ENCODE results near the gene HIBADH.
A peak's percentile ranks its signal among the peaks of the same experiment; 100 is the strongest.
"Not testable (repeated sequence)": the region's sequence is repeated elsewhere in the genome, so short reads cannot be mapped to it uniquely, and the experiment has no call there.

Gene HIBADH

DNA sequence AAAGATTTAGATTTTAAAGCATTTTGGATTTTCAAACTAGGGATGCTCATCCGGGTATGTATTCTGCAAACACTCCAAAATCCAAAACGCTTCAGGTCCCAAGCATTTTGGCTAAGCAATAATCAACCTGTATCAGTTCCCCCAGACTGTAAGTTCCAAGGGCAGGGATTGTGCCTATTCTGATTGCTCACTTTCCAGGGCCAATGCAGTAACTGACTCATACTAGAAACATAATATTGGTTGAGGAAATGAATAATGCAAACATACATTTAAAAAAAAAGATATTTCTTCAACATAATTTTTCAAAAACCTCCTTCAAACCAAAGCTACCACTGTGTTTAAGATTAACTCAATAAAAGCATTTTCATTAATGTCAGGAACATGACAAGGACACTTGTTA, 69.5 kb downstream of the HIBADH start:
- no peak for DNase-seq

DNA sequence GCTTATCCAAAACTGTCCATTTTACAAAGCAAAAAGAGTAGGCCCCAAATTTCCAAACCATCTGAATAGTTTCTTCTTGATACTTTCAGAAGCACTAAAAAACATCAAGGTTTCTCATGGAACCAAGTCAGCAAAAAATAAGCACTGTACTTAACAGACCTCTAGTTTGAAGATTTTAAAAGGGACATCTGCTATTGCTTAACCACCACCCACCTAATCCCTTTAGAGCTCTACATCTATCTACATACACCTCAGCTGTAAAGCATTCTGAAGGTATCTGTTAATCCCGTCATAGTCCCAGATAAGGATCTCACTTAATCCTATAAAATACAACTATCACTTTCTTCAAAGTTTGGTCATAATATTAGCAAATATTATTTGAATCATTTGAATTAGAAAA, 72.3 kb downstream of the HIBADH start:
- DNase-seq: no peak

DNA sequence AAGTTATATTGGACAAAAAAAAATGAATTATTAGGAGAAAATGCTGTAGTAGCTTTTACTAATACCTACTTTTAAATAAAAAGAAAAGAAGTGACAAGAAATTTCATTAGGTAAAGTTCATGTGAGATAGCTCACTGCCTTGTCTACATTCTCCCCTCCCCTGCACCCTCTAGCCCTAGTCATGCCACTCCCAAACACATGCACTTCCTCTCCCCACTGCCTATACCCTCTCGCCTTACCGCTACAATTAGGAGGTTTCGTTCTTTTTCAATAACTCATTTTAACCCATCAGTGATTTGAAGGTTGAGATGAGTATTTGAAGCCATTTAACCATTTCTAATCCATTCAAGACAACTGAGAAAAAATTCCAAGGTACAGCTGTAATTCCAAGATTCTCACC, 75.3 kb downstream of the HIBADH start:
- DNase-seq: no peak

DNA sequence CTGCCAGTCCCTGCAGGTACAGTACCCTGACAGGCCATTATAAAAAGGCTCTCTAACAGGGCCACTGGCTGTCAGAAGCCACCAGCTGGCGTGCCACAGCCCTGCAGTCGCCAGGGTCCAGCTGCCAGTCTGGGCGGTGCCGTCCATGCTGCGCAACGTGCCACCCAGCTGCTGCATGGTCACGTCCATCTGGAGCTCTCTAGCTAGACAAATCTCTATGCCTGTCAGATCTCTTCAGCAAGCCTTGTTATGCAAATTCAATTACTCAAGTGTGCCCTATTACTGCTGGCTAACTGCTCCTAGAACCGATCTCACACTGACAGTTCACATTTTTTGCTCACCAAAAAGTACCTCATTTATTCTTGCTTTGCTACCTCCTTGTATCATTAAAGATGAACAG, 75.9 kb downstream of the HIBADH start:
- DNase-seq: no peak

DNA sequence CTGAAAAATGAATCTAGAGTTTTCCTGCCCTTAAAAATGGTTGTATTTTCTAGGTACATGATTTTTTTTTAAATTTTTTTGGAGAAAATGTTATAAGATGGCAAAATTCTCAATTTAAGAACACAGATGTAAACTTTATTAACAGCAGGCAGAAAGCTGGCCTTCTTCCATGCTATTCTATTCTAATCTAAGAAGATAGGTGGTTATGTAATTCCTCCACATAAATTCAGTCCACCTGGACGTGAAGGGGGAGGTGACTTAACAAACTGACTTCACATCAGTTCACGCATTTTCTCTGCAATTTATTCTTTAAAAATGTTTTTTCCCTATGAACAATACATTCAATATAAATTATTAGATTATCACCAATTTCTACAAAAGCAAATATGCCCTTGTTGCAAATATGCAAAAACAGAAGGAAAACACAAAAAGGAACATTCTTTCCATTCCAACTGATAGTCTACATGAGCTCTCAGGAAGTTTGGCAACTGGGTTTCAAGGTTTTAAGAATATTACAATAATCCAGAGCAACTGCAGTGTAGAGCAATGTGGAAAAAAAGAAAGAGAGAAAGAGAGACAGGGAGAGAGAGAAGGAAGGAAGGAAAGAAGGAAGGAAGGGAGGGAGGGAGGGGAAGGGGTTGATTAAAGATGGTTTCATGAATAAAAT, 76.8 kb downstream of the HIBADH start:
- no peak for DNase-seq

- DNase-seq: no peak
These were observed 80.8 kb downstream of the HIBADH start for GRCh38 chr7:27581906-27582305.

DNA sequence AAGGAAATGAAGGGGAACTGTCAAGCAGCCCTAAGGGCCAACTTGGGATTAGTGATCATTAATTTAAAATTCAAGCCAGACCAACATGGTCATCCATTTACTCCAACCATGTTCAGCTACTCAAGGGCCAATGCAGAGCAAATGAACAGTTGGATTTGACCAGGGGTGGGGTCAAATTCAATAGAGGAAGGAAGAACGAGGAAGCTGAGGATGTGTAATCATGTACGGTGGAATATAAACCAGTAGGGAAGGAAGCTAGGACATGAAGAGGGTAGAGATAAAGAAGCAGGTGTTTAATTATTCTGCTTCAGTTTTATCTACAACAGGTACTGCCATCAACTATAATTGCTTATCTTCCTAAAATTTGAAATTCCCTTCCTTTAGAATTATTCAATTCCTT, 81.6 kb downstream of the HIBADH start:
- no peak for DNase-seq

GRCh38 chr7:27579565-27579964, 83.1 kb downstream of the HIBADH start:
- no peak for DNase-seq

DNA sequence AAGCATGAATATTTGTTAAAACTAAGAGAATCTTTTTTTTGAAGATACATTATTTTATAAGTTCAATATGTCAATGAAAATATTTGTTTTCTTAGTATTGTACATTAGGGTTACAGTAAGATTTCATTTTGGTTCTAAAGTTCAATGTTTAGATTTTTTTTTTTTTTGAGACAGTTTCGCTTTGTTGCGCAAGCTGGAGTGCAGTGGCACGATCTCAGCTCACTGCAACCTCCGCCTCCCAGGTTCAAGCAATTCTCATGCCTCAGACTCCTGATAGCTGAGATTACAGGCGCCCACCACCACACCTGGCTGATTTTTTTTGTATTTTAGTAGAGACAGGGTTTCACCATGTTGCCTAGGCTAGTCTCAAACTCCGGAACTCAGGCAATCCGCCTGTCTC, 84.5 kb downstream of the HIBADH start:
- DNase-seq: not testable (repeated sequence)

DNA sequence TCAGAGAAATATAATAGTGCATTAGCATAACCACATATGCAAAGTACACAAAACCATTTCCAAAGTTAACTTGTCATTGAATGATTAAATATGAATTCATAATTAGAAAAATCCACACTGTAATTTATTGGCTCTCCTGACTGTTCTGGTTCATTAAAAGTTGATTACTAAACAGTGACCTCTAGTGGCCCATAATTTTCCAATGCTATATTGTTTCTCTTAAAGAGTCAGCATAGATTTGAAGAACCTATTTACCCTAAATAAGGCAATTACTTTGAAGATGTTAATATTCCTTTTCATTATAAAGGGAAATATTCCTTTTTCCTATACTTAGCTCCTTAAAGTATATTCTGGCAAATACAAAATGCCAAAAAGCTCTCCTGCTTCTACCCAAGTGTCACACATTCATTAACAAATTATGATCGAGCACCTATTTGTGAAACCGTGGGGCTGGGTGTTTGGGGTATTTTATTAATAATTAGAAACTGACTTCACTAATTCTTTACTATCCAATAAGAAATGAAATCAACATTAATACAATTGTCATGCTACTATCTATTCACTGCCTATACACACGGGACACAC, 86.2 kb downstream of the HIBADH start:
- DNase-seq: peak in 2 of 6 experiments; percentile 3 to 16

GRCh38 chr7:27575613-27576012, 87.1 kb downstream of the HIBADH start:
- no peak for DNase-seq

GRCh38 chr7:27569106-27569505, 93.6 kb downstream of the HIBADH start:
- no peak for DNase-seq

DNA sequence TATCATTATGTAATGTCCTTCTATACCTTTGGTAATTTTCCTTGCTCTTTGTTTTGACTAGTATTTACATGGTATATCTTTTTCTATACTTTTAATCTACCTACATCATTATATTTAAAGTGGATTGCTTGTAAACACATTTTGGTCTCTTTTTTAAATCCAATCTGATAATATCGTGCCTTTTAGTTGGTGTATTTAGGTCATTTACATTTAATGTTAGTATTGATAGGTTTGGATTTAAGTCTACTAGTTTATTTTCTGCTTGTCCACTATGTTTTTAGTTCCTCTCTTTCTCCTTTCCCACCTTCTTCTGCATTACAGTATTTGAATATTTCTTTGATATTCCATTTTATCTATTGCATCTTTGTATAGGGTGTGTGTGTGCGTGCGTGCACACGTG, 95.4 kb downstream of the HIBADH start:
- DNase-seq: no peak

DNA sequence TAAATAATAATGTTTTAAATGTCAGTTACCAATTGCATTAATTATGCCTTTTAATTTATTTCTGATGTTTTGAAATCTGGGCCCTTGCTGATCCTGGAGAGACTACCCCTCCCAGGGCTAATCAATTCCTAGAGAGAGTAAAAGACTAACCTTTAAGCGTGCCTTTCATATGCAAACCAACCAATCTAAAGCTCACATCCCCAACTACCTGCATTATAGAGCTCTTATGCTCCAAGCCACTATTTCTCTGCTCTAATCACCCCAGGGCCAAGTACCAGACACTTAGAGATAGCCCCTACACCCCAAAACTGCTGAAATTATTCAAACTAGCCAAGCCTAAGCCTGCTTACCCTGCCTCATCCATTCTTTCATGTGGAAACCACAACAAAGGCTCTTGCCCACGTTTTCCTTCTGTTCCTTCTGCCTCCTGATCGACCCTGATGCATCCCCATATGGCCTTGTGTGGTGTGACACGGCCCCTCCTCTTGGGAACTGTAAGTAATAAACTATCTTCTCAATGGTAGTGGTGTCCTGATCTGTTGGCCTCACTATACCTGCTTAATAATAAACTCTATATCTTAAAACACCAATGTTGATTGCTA, 97.7 kb downstream of the HIBADH start:
- no peak for DNase-seq

GRCh38 chr7:27560706-27561235, 101.9 kb downstream of the HIBADH start:
- DNase-seq: no peak

DNA sequence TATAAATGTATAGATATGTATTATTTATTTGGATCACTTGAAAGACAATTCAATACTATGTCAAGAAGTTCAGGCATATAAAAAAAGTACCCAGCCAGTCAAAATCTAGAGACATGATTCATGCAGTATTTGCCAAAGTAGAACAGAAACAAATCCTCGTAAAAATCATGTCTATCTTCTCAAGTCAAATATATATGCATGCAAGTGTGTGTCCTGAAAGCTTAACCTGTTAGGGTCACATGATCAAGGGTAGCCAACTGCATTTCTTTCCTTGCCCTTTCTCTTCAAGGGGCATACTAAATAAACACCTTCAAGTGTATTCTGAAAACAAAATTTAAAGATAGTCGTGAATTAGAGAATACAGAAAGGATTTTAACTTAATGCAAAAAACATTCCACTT, 107.0 kb downstream of the HIBADH start:
- no peak for DNase-seq

- no peak for DNase-seq
These were observed 107.9 kb downstream of the HIBADH start for GRCh38 chr7:27554826-27555225.

GRCh38 chr7:27553273-27553672, 109.4 kb downstream of the HIBADH start:
- no peak for DNase-seq

- DNase-seq: no peak
These were observed 110.8 kb downstream of the HIBADH start for GRCh38 chr7:27551803-27552400.

- DNase-seq: no peak
These were observed 113.1 kb downstream of the HIBADH start for GRCh38 chr7:27549606-27550005.

GRCh38 chr7:27548304-27548703, 114.4 kb downstream of the HIBADH start:
- no peak for DNase-seq

DNA sequence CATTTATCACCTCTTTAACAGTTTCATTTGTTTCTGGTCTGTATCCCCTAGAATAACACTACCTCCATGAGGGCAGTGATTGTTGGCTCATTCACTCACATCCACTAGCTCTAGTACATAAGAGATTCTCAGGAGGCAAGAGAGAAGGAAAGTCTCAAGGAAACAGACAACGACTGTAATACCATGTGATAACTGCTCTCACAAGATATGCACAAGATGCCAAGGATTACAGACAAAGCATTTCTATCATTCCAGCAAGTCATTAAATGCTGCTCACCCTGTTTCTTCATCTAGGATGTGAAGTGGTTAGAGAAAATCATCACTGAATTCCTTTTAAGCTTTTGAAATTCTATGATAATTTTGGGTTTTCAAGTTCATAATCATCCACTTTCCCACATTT, 115.3 kb downstream of the HIBADH start:
- DNase-seq: no peak

DNA sequence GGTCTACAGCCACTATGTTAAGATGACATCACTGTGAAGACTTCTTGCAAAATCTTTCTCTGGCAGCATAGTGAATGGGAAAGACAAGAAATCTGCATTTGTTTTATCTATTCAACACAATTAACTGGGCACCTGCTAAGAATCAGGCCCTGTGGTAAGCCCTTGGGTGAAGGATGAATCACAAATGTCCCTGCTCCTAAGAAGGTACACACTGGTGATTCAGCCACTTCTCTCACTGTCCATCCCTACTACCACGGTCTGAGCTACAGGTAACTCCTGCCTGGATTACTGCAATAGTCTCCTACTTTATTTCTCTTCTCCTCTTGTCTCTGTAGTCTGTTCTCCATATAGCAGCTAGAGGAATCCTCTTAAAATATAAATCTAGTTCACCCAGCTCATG, 116.1 kb downstream of the HIBADH start:
- DNase-seq: no peak

- DNase-seq: no peak
These were observed 126.9 kb downstream of the HIBADH start for GRCh38 chr7:27535795-27536194.

Data from stimulated activated naive CD4-positive, alpha-beta T cell (primary cell).